ENCODE results near the gene GCNA.

- TF ChIP-seq CTCF (IDR thresholded peaks at IDR 0.05; ENCODE audit: borderline replicate concordance, extremely low read depth, low read length, poor library complexity, severe bottlenecking) = no peak
- no peak for TF ChIP-seq EZH2 (IDR thresholded peaks at IDR 0.05; ENCODE audit: borderline replicate concordance, low read depth, low read length, severe bottlenecking)
Observed at GRCh38 chrX:71579990-71580380, 1.7 kb downstream of the GCNA start.
